Adrenal gland (tissue), 5 donors: ENCODE results near the gene SNX9.

Experiments used
- POLR2A ChIP-seq, 2 donors: fragments of 450-650 bp; IDR thresholded peaks; one replicate each; pipeline ENCODE4 v1.6.1; 2017; ENCODE audit warnings: antibody characterized with exemption in 2 of 2, mild to moderate bottlenecking in 2 of 2, moderate library complexity in 1 of 2
- TF ChIP-seq, protein P1 (sequence below), 6 experiments: fragments of 450-650 bp in 4 of 6; fragments of 200-600 bp in 2 of 6; sonication (generic) in 1 of 6; IDR thresholded peaks; 1 replicate in 5 of 6; 2 replicates in 1 of 6; pipeline versions ENCODE4 v1.5.1 to v1.8.0; 2016 to 2021; ENCODE audit warnings: antibody characterized with exemption in 6 of 6, mild to moderate bottlenecking in 2 of 6, moderate library complexity in 1 of 6
- donor health status: DM: no; HTN: no; CAD: no.

DNA sequence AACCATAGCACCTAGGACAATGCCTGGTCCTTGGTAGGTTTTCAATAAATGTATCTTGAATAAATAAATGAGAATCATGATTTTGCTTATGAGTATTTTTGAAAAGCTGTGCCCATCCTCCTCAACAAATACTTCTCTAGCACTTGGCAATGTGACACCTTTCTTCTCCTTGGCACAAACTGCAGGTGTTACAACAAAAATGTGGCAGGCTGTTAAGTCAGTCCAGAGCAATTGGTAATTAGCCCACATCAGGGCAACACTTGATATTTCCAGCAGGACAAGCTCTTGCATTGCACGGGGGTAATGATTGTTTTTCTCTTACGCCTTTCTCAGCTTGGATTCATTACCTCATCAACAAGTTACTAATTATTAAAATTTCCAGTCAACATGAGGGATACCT is 31.6 kb upstream of the SNX9 start:
- TF ChIP-seq, protein P1, sequence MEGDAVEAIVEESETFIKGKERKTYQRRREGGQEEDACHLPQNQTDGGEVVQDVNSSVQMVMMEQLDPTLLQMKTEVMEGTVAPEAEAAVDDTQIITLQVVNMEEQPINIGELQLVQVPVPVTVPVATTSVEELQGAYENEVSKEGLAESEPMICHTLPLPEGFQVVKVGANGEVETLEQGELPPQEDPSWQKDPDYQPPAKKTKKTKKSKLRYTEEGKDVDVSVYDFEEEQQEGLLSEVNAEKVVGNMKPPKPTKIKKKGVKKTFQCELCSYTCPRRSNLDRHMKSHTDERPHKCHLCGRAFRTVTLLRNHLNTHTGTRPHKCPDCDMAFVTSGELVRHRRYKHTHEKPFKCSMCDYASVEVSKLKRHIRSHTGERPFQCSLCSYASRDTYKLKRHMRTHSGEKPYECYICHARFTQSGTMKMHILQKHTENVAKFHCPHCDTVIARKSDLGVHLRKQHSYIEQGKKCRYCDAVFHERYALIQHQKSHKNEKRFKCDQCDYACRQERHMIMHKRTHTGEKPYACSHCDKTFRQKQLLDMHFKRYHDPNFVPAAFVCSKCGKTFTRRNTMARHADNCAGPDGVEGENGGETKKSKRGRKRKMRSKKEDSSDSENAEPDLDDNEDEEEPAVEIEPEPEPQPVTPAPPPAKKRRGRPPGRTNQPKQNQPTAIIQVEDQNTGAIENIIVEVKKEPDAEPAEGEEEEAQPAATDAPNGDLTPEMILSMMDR (IDR thresholded peaks at IDR 0.05), result no peak
- no peak for TF ChIP-seq POLR2A (IDR thresholded peaks at IDR 0.05)
